Middle frontal gyrus (tissue), 1 donor: ENCODE measurements around the gene IKBKE.

Source experiments
- DNase-seq: peaks from one replicate; pipeline ENCODE4 v3.0.0-alpha.2; 2015; ENCODE audit warnings: low spot score; ENCODE audit errors: extremely low spot score

Gene IKBKE

GRCh38 chr1:206538901-206539640 is 68.8 kb downstream of the IKBKE start:
- no peak for DNase-seq

GRCh38 chr1:206540044-206540780 is 69.9 kb downstream of the IKBKE start:
- no peak for DNase-seq

DNA sequence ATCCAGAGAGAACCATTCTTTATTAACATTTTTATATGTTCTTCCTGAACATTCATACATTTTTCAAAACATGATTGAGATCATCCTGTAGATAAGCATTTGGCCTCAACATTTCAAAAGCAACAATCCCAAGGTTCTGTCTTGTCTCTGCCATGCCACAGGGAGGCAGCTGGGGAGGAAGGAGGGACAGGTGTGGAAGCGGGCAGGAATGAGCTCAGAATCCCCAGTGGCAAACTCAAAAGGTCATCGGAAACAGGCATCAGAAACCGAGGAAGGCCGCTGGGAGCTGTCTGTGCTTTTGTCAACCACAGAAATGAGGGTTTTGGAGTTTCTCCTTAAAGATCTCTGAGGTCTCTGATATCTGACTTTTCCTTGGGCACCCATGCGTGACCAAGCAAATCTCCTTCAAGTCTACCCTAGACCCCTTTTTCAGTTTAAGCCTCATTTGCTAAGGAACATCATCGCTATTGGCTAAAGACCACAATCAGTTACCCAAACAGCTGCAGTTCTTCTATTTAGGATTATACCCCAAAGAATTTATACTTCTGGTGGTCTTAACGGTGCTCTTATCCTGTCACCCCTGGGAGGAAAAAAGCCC is 71.1 kb downstream of the IKBKE start:
- DNase-seq = no peak

- DNase-seq = no peak
Observed at GRCh38 chr1:206544562-206545257, 74.4 kb downstream of the IKBKE start.

DNA sequence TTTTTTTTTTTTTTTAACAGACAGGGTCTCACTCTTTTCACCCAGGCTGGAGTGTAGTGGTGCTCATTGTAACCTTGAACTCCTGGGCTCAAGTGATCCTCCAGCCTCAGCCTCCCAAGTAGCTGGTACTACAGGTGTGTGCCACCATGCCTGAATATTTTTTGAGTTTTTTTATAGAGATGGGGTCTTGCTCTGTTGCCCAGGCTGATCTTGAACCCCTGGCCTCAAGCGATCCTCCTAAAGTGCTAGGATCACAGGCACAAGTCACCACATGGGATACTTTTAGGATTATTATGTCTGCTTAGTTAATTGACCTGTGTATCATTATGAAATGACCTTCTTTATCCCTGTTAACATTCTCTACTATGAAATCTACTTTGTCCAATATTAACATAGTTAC is 75.1 kb downstream of the IKBKE start:
- DNase-seq = no peak
